HFFc6 (cell line): ENCODE measurements around the gene ATP13A3. TPM values are rescaled to one million over a fixed set of nuclear protein-coding genes. Genes with fewer than 3 reads are reported as not detected.

Source experiments
- DNase-seq: peaks from one replicate; pipeline ENCODE4 v3.0.0-alpha.2; 2018
- H3K27ac Mint-ChIP-seq: 2 replicates; pipeline ENCODE4 v1.8.0; 2020; ENCODE audit warnings: mild to moderate bottlenecking, mixed read lengths
- H3K27me3 Mint-ChIP-seq: 2 replicates; pipeline ENCODE4 v1.8.0; 2021; ENCODE audit warnings: mild to moderate bottlenecking, moderate library complexity, mixed read lengths; ENCODE audit not compliant: insufficient read depth
- H3K36me3 Mint-ChIP-seq: 2 replicates; pipeline ENCODE4 v1.8.0; 2021; ENCODE audit warnings: low read depth, mixed read lengths
- H3K4me1 Mint-ChIP-seq: 2 replicates; pipeline ENCODE4 v1.8.0; 2020; ENCODE audit warnings: low read depth, mixed read lengths
- H3K4me3 Mint-ChIP-seq: 2 replicates; pipeline ENCODE4 v1.8.0; 2020; ENCODE audit warnings: mild to moderate bottlenecking, moderate library complexity, mixed read lengths
- H3K9me3 Mint-ChIP-seq: 2 replicates; pipeline ENCODE4 v1.8.0; 2020; ENCODE audit warnings: mild to moderate bottlenecking, mixed read lengths
- total RNA-seq, 6 experiments: library from RNA; stranded (reverse); fragmentation: NEBNext Ultra II Directional; extraction: Animal tissue kit (Norgen Biotek cat#: 25700); gene quantifications; 2 replicates in 1 of 6; 3 replicates in 5 of 6; pipeline ENCODE4 v1.2.3, GENCODE V29; 2021
- TF ChIP-seq, protein P1 (sequence below): fragments of 200-600 bp; sonication (generic); IDR thresholded peaks from 2 replicates; pipeline ENCODE4 v1.5.0; 2021; ENCODE audit warnings: antibody characterized with exemption, mild to moderate bottlenecking

The ATP13A3 gene
- total RNA-seq, 6 experiments from 2014 or later = 114 to 123 (median 117) TPM

GRCh38 chr3:194465246-194465645 lies 21.6 kb downstream of the ATP13A3 start:
- no peak overlapping the region for H3K4me3 Mint-ChIP-seq

DNA sequence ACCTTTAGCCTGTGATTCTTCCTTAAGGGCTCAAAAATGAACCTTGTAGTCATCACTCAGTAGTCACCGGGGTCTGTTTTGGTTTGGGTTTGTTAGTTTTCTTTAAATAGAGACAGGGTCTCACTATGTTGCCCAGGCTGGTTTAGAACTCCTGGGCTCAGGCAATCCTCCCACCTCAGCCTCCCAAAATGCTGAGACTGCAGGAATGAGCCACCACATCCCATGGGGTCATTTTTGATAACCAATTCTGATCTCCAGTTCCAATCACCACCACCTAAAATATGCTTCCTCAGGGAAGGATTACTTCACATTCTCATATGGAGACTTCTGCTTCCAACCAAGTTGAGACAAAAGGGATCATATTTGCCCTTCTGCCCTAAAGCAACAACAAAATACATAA lies 22.1 kb downstream of the ATP13A3 start:
- H3K4me1 Mint-ChIP-seq = peaks cover 30% of the 10 kb centered on the region
- H3K9me3 Mint-ChIP-seq = no peaks in the 10 kb centered on the region
- H3K4me3 Mint-ChIP-seq = no peak overlapping the region
- peaks cover 10% of the 10 kb centered on the region for H3K36me3 Mint-ChIP-seq
- DNase-seq = no peak
- H3K27ac Mint-ChIP-seq = no peak overlapping the region
- no peaks in the 10 kb centered on the region; the same call in 1 of the 2 replicates for H3K27me3 Mint-ChIP-seq
- TF ChIP-seq, protein P1, sequence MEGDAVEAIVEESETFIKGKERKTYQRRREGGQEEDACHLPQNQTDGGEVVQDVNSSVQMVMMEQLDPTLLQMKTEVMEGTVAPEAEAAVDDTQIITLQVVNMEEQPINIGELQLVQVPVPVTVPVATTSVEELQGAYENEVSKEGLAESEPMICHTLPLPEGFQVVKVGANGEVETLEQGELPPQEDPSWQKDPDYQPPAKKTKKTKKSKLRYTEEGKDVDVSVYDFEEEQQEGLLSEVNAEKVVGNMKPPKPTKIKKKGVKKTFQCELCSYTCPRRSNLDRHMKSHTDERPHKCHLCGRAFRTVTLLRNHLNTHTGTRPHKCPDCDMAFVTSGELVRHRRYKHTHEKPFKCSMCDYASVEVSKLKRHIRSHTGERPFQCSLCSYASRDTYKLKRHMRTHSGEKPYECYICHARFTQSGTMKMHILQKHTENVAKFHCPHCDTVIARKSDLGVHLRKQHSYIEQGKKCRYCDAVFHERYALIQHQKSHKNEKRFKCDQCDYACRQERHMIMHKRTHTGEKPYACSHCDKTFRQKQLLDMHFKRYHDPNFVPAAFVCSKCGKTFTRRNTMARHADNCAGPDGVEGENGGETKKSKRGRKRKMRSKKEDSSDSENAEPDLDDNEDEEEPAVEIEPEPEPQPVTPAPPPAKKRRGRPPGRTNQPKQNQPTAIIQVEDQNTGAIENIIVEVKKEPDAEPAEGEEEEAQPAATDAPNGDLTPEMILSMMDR = no peak

More at GRCh38 chr3:194465246-194465645, 21.6 kb downstream of the ATP13A3 start:
- peaks cover 30% of the 10 kb centered on the region for H3K4me1 Mint-ChIP-seq
- TF ChIP-seq, protein P1 = no peak
- peaks cover 5% of the 10 kb centered on the region; the same call in 1 of the 2 replicates for H3K36me3 Mint-ChIP-seq
- H3K27me3 Mint-ChIP-seq = no peaks in the 10 kb centered on the region; the same call in 1 of the 2 replicates
- no peak overlapping the region for H3K27ac Mint-ChIP-seq
- no peak for DNase-seq
- H3K9me3 Mint-ChIP-seq = no peaks in the 10 kb centered on the region

GRCh38 chr3:194462936-194463335 lies 23.9 kb downstream of the ATP13A3 start:
- peaks cover 11% of the 10 kb centered on the region for H3K36me3 Mint-ChIP-seq
- H3K9me3 Mint-ChIP-seq = no peaks in the 10 kb centered on the region
- no peaks in the 10 kb centered on the region; the same call in 1 of the 2 replicates for H3K27me3 Mint-ChIP-seq
- H3K4me1 Mint-ChIP-seq = peaks cover 18% of the 10 kb centered on the region
- H3K27ac Mint-ChIP-seq = peak overlapping the region; percentile 36; the same call in 1 of the 2 replicates
- no peak for DNase-seq
- no peak overlapping the region for H3K4me3 Mint-ChIP-seq
- TF ChIP-seq, protein P1 = no peak

DNA sequence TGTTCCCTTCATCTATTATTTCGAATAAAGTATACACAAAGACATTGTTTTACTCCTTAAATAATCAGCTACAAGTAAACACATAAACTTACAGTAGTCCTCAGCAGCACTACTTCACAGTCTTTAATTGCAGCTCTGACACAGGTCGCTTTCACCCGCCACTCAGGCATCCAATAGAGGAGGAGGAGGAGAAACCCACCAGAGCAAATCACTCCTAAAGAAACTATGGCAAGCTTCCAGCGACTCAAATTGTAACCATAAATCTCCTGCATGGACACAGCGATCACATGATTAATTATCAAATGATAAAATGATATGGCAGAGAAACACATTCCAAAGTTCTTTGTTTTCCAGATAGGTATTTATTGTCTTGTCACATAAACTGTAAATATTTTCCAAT lies 26.2 kb downstream of the ATP13A3 start:
- H3K27ac Mint-ChIP-seq = no peak overlapping the region
- no peaks in the 10 kb centered on the region; the same call in 1 of the 2 replicates for H3K27me3 Mint-ChIP-seq
- TF ChIP-seq, protein P1 = no peak
- peaks cover 14% of the 10 kb centered on the region for H3K36me3 Mint-ChIP-seq
- H3K9me3 Mint-ChIP-seq = no peaks in the 10 kb centered on the region
- no peak for DNase-seq
- no peak overlapping the region for H3K4me3 Mint-ChIP-seq
- H3K4me1 Mint-ChIP-seq = peaks cover 10% of the 10 kb centered on the region

GRCh38 chr3:194458131-194458530 lies 28.7 kb downstream of the ATP13A3 start:
- TF ChIP-seq, protein P1 = no peak
- no peak for DNase-seq
- no peaks in the 10 kb centered on the region for H3K27me3 Mint-ChIP-seq
- H3K27ac Mint-ChIP-seq = no peak overlapping the region
- H3K4me1 Mint-ChIP-seq = no peaks in the 10 kb centered on the region; the same call in 1 of the 2 replicates
- H3K9me3 Mint-ChIP-seq = no peaks in the 10 kb centered on the region
- no peak overlapping the region for H3K4me3 Mint-ChIP-seq
- peaks cover 24% of the 10 kb centered on the region for H3K36me3 Mint-ChIP-seq
